K562 treated with DMSO at 1 percent for 4 hours (cell line): ENCODE results near the gene PGAM2. TPM values are rescaled to one million over a fixed set of nuclear protein-coding genes. Genes with fewer than 3 reads are reported as not detected.

Experiments used
- total RNA-seq: library from RNA; unstranded; fragments of 300-600 nt; gene quantifications from 2 replicates; pipeline ENCODE4 v1.2.3, GENCODE V29; 2022; ENCODE audit not compliant: insufficient read depth

The PGAM2 gene
- not detected in 2 replicates for total RNA-seq

GRCh38 chr7:44065431-44066110 is at the start of gene PGAM2:
PGAM2 (minus strand) TSS chr7:44065567; CDS start chr7:44065529, 38 bp downstream.

DNA sequence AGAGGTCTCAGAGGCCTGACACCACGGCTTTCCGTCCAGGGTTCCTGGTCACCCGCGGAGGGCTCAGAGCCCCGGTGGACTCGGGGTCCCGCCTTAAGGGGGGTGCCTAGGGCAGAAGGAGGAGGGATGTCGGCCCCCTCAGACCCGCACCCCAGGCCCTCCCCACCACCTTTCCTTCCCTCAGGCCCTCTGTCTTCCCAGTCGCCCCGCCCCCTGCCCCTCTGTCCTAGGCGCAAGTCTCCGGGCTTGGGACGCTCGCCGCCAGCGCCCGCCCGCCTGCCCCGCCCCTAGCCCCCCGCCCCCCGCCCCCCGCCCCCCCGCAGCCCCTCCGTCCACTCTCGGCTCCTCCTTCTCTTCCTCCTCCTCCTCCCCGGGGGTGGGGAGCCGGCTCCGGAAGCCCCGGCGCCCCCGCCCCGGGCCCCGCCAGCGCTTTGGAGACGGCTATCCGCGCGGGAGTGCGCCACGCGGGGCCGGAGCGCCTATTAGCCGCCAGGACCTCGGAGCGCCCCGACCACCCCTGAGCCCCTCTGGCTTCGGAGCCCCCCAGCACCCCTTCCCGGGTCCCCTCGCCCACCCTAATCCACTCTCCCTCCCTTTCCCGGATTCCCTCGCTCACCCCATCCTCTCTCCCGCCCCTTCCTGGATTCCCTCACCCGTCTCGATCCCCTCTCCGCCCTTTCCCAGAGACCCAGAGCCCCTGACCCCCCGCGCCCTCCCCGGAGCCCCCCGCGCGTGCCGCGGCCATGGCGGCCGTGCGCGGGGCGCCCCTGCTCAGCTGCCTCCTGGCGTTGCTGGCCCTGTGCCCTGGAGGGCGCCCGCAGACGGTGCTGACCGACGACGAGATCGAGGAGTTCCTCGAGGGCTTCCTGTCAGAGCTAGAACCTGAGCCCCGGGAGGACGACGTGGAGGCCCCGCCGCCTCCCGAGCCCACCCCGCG is 38.8 kb upstream of the PGAM2 start, which contains the start of gene AEBP1:
AEBP1 (plus strand) TSS at position 423 of the 937 bp plus-strand sequence; CDS start at position 744, 321 bp downstream.

GRCh38 chr7:44044315-44045225 is 20.8 kb downstream of the PGAM2 start, which contains the start of gene DBNL:
DBNL (plus strand) TSS chr7:44044702; CDS start chr7:44044738, 36 bp downstream.

Other genes starting within 250 kb of the PGAM2 start
- gene MRPS24, start 196.1 kb downstream of the PGAM2 start, total RNA-seq = 242 and 278 TPM in 2 replicates
- 16.1 and 18.6 TPM in 2 replicates for gene URGCP, start 159.0 kb downstream of the PGAM2 start, total RNA-seq
- 7.9 and 14.8 TPM in 2 replicates for gene UBE2D4, start 139.1 kb downstream of the PGAM2 start, total RNA-seq
- not detected in 2 replicates for gene SPDYE1, start 67.7 kb downstream of the PGAM2 start, total RNA-seq
- 35.0 and 40.7 TPM in 2 replicates for gene DBNL, start 20.9 kb downstream of the PGAM2 start, total RNA-seq
- gene POLM, start 17.0 kb upstream of the PGAM2 start, total RNA-seq = 6.3 and 8.4 TPM in 2 replicates
- 0.42 and 0.84 TPM in 2 replicates for gene AEBP1, start 38.8 kb upstream of the PGAM2 start, total RNA-seq
- gene POLD2, start 58.0 kb upstream of the PGAM2 start, total RNA-seq = 146 and 183 TPM in 2 replicates
- gene MYL7, start 75.8 kb upstream of the PGAM2 start, total RNA-seq = not detected in 2 replicates
- gene GCK, start 123.9 kb upstream of the PGAM2 start, total RNA-seq = not detected in 2 replicates
- 99.1 and 110 TPM in 2 replicates for gene YKT6, start 135.4 kb upstream of the PGAM2 start, total RNA-seq